Activated CD4-positive, alpha-beta T cell treated with anti-CD3 and anti-CD28 coated beads, Interleukin-2, amount 50 U/mL, for 4 hours (primary cell): Measurements from ENCODE around the gene RARRES2.

Experiments
- DNase-seq, 2 experiments: peaks; one replicate each; pipeline ENCODE4 v3.0.0-alpha.2; 2020

RARRES2 gene

DNA sequence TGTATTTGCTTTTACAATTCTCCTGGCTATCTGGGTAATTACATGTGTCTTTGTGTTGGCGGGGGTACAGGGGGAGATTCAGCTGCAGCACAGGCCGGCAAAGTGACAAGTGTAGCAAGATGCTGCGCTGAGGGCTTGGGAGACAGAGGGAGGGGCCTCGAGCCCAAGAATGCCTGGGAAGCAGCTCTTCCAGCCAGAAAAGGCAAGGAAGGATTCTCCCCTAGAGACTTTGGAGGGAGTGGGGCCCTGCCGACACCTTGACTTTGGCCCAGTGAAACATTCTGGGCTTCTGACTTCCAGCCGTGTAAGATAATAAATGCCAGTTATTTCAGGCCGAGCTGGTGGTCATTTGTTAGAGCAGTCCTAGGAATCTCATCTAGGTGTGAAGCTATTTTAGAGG is 20.0 kb upstream of the RARRES2 start:
- no peak for DNase-seq

DNA sequence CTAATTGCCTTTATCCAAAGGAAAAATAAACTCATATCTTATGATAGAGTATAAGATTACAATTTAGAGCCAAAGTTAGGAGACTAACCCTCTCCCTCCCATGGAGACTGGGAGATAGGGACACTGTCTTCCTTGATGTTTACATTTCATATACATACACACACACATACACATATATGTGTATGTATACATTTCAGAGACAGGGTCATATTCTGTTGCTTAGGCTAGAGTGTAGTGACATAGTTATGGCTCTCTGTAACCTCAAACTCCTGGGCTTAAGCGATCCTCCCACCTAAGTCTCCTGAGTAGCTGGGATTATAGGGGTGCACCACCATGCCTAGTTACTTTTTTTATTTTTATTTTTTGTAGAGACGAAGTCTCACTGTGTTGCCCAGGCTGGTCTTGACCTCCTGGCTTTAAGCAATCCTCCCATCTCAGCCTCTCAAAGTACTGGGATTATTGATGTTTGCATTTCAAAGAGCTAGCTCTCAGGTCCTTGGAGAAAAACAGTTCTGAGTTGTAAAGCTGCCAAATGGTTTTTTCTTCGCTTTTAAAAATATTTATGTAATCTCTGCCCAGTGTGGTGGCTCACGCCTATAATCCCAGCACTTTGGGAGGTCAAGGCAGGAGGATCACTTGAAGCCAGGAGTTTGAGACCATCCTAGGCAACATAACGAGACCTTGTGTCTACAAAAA is 19.1 kb upstream of the RARRES2 start:
- no peak for DNase-seq

DNA sequence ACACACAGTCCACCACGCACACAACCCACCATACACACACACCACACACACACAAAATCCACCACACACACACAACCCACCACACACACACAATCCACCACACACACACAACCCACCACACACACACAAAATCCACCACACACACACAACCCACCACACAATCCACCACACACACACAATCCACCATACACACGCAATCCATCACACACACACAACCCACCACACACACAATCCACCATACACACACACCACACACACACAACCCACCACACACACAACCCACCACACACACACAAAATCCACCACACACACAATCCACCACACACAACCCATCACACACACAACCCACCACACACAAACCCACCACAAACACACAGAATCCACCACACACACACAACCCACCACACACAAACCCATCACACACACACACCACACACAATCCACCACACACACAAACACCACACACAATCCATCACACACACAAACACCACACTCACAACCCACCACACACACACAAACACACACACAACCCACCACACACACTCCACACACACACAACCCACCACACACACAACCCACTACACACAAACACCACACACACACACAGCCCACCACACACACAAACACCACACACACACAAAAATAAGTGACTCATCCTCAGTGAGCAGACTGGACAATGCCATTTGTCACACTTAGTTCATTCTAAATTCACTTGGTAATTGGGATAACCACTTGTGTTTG is 18.4 kb upstream of the RARRES2 start:
- DNase-seq: no peak

DNA sequence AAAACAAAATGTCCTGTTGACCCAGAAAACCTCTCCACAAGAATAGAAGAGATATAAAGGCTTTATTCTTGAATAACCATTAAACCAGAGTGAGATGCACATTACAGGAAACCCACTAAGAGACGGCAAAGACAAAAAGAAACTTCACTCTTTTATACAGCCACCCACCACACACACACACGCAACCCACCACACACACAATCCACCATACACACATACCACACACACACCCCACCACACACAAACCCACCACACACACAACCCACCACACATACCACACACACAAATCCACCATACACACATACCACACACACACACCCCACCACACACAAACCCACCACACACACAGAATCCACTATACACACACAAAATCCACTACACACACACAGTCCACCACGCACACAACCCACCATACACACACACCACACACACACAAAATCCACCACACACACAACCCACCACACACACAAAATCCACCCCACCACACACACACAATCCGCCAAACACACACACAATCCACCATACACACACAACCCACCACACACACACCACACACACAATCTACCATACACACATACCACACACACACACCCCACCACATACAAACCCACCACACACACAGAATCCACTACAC is 17.7 kb upstream of the RARRES2 start:
- DNase-seq: no peak

DNA sequence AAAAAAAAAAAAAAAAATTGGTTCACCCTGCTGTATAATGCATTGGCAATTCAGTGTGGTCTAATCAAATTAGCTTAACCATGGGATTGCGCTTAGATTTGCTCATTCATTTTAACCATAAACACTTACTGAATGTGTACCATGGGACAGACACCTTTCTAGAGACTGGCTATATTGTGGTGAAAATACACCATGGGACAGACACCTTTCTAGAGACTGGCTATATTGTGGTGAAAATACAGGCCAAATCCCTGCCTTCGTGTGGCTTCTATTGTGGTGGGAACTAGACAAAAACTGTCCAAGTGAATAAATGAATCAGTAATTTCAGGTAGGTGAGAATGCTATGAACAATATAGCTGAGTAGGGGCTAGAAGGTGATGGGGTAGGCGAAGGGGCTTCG is 17.0 kb upstream of the RARRES2 start:
- DNase-seq: no peak

DNA sequence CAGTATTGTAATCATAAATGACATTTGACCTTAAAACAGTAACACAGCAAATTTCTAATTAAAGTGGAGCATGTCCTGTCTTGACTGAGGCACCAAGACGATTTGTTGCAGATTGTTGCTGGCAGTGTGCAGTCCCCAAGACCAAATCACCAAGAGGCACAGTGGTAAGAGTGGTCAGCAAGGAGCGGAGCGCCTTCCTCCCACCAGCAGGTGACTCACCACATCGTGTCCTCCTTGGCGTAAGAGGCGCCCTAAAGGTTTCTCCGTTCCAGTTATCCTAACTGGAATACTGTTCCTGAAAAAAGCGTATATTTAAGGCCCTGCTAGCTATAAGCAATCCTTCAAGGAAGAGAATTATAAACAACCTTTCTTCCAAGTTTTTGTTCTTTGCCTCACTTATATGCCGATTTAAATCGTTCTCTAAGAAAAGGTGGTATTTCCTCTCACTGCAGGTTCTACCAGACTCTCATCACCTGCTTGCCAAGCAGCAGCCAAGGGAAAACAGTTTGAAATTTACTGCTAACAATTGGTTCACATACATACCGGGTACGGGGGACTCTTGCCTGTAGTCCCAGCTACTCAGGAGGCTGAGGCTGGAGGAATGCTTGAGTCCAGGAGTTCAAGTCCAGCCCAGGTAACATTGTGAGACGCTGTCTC is 16.5 kb upstream of the RARRES2 start:
- DNase-seq: no peak

DNA sequence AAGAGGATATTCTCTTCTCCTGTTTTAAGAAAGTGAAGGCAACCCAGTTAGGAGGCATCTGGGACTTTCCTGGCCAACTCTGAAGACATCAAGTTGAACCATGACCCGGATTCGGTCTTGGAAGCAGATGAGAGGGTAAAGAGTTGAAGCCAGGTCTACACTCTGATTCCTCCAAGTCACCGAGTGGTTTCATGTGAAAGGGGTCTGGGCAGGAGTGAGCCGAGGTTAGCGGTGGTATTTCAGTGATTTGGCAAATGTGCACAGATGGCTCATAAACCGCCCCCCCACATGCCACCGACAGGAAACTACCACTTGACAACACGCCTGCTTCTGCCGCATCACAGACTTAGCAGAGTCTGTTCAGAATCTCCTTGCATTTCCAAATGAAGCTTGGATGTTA is 15.8 kb upstream of the RARRES2 start:
- DNase-seq: peak; percentile 60 to 67

DNA sequence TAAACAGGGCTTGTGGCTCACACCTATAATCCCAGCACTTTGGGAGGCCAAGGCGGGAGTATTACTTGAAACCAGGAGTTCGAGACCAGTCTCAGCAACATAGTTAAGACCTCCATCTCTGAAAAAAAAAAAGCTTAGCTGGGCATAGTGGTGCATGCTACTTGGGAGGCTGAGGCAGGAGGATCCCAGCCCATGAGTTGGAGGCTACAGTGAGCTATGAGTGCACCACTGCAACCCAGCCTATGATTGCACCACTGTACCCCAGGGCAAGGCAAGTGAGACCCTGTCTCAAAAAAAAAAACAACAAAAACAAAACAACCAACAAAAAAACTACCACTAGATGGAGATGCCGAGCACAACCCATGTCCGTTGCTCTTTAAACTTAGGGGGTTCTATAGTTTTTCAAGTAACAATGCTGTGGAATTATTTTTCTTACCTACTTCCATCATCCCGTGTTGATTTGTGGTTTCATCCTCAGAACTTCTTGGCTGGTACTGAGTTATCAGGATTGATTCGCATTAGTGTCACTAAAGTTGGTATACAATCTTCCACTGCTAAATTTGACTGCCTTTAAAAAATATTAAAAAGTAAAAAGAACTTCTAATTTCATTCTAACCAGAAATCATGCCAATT is 15.0 kb upstream of the RARRES2 start:
- no peak for DNase-seq

DNA sequence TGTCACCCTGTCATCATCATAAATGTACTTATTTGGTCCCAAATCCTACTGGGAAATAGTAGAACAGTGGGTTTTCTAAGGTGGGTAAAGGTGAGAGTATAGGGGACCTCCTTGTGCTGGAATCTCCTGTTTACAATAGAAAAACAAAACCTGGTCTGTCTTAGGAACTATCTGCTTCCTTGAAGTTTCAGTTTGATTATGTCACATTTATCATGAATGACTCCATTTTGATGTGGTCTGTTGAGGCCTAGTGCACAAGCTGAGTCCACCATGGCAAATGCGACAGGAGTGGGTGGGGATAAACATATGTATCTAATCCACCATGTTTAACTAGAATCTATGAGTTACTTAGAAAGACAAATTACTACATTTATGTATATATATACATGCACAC is 14.2 kb upstream of the RARRES2 start:
- no peak for DNase-seq

DNA sequence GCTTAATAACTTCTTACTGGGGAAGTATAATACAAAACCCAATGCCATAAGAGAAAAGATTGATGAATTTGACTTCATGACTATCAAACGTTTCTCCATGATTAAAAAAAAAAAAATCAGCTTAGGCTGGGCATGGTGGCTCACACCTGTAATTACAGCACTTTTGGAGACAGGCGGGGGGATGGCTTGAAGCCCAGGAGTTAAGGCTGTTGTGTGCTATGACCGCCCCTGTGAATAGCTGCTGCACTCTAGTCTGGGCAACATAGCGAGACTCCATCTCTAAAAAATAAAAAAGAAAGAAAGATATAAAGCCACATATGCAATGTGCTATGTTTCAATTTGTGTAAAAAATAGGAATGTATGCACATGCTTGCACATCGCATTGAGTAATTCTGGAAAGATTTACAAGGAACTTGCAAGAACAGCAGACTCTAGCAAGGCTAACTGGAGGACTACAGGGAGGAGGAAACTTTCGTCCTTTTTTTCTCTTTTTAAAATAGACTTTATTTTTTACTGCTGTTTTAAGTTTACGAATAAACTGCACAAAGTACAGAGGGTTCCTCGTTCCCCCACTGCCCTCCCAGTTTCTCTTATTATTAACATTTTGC is 10.3 kb upstream of the RARRES2 start:
- no peak for DNase-seq

DNA sequence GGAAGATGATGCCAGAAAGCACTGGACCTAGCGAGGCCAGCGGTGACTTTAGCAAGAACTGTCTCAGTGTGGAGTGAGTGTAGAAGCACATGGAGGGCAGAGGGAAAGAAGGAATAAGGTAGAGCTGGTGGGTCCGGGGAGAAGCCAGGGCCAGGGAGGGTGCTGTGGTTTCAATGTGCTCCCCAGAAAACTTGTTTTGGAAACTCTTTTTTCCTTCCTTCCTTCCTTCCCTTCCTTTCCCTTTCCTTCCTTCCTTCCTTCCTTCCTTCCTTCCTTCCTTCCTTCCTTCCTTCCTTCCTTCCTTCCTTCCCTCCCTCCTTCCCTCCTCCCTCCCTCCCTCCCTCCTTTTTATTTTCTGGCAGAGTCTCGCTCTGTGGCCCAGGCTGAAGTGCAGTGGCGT is 5.5 kb upstream of the RARRES2 start:
- DNase-seq: no peak

DNA sequence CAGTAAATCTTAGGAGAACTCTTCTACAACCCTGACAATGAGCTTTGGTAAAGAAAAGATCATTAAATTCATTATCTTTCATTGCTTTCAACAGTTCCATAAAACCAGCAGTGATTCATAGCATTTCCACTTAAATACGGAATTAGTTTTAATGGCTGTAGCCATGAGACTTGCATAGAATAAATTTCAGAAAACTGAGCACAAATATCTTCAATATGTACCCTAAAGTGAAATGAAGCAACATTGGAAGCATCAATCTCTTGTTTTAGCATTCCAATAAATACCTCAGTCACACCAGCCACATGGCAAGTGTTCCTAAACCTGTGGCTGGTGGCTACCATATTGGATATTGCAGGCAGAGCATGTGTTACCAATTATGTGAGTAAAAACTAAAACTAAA is 3.6 kb upstream of the RARRES2 start:
- no peak for DNase-seq

DNA sequence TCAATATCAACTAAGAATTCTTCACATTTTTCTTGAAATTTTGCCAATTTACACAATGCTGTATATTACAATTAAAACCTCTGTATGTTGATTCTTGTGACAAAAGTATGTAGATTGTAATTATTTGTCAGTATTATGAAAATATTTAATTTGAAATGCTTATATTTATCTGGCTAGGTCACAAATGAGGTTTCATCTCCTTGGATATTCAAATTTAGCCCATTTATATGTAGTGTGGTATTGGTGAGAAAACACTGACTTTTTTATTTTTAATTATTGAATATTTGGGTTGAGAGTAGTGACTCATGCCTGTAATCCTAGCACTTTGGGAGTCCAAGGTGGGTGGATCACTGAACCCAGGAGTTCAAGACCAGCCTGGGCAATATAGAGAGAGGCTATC is 2.9 kb upstream of the RARRES2 start:
- DNase-seq: no peak

DNA sequence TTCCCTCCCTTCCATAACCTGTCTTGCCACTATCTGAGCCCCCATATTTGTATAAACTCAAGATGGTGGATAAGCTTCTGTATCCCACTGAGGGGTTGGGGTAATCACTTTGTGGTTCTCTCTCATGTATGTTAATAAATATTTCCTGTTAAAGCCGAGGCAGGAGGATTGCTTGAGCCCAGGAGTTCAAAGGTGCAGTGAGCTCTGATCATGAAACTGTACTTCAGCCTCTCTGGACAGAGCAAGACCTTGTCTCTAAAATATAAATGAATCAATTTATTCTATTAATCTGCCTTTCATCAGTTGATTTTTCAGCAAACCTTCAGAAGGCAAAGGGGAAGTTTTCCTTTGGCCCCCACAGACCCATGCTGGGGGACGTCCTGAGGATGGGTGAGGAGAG is 1.8 kb upstream of the RARRES2 start:
- no peak for DNase-seq

DNA sequence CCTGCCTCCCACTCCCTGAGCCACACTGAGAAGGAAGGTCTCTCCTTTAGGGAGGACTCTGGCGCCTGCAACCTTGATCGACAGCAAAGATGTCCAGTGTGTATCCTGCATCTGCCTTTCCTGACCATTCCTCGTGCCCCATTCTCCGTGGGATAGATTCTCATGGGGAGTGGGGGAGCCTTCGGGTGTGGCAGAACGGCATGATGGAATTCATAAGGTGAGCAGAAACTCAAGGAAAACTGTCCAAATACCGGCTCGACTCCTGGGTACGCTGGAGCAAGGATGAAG is 636 bp upstream of the RARRES2 start:
- DNase-seq: no peak

DNA sequence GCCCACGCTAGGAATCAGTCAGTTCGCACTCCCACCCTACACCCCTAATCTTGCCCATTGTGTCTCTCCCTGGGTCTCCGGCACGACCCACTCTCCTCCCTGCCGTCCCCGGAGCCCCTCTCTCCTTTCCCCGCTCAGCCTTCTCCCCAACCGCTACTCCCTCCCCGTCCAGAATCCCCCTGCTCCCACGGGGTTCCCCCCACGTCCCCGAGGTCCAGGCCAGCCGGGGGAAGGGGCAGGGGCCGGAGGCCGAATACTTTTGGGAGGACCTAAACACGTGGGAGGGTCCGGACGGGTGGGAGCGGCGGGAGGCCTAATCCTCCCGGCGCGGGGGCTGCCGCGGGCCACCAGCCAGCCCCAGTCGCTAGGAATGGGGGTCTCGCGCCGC is 560 bp downstream of the RARRES2 start:
- DNase-seq: no peak

DNA sequence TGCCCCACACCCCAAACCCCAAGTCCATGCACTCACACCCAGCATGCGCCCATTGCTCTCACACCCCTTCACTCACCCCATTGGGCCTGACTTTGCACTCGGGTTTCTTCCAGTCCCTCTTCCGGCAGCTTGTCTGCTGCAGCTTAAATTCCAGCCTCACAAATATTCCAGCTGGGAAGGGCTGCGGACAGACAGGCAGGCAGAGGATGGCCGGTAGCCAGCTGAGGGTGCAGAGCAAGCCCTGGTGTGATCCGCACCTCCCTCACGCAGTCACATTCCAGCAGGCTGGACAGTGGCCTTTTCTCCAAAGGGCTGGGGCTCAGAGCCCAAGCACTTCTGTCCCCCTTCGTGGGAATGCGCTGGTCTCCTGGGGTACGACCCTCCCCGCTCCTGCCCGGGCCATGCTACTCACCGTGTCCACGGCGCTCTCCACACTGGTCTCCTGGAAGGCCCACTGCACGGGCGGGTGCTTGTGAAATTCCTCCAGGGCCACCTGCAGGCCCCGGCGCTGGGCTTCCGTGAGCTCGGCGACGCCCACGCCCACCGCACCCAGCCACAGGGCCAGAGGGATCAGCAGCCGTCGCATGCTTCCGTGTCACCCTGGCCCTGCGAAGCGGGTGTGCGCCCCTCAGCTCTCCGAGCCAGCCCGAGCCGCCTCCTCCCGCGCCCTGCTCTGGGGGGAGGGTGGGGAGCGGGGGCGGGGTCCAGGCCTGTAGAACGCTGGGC is 1.2 kb downstream of the RARRES2 start:
- DNase-seq: no peak

DNA sequence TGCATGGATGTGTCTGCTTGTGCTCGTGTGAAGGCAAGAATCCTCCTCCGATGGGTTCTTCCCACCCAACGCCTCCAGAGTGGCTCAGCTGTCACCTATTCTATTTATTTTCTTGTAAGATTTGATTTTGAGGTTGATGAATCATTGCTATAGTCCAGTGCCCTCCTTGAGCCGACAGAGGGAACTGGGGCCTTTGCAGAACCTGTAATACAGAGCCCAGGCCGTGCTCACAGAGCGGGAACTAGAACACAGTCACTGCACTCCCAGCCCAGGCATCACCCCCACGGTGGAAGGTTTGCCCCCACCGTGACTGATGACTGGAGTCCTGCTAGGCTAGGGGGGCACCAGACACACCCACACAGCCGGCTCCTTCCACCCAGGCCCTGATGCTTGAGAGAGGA is 2.0 kb downstream of the RARRES2 start:
- DNase-seq: no peak

DNA sequence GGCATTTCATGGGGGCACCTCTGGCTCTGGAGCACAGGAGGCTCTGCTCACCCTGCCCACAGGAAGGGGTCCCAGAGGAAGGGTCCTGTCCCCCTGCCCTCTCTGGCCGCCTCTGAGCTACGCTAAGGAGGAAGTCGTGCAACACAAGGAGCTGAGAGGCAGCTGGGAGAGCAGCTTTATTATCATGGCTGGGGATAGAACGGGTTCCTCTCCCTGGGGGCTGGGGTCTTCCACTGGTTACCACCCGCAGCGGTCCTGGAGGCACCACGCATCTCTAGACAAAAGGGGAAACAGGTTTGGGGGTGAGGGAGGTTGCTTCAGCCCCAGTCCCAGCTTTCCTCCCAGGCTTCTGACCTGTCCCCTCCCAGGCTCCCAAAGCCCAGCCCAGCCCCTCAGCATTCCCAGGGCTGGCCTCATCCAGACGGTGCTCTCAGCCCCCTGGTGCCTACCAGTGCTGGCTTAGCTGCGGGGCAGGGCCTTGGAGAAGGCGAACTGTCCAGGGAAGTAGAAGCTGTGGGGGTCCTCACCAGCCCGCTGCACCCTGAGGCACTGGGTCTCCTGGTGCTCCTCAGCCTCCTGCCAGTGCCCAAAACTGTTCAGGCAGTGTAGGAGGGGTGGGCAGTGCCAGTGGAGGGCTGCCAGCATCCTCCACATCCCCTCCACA is 3.1 kb downstream of the RARRES2 start:
- no peak for DNase-seq

DNA sequence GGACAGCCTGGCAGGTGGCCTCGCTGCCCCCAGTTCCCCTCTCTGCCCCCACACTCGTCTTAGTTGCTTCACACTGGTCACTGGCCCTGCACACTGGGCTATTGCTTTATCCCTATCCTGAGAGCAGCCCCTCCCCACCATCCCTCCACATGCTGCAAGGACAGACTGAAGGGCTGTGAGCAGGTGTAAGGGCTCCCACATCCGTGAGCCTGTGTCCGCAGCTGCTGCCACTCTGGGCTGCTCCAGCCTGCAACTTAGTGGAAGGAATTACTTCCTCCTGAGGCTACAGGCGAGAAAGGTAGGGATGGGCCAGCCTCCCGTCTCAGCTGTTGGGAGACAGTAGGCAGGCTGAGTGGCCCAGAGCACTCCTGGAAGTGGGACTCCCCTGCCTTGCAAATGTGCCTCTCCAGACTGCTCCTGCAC is 3.8 kb downstream of the RARRES2 start:
- no peak for DNase-seq

DNA sequence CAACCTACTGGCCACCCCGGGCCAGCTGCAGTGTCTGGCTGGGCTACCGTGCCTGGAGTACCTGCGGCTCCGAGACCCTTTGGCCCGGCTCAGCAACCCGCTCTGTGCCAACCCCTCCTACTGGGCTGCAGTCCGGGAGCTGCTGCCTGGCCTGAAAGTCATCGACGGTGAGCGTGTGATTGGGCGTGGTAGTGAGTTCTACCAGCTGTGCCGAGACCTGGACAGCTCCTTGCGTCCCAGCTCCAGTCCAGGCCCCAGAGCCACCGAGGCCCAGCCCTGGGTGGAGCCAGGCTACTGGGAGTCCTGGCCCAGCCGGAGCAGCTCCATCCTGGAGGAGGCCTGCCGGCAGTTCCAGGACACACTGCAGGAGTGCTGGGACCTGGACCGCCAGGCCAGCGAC is 4.2 kb downstream of the RARRES2 start:
- DNase-seq: no peak

DNA sequence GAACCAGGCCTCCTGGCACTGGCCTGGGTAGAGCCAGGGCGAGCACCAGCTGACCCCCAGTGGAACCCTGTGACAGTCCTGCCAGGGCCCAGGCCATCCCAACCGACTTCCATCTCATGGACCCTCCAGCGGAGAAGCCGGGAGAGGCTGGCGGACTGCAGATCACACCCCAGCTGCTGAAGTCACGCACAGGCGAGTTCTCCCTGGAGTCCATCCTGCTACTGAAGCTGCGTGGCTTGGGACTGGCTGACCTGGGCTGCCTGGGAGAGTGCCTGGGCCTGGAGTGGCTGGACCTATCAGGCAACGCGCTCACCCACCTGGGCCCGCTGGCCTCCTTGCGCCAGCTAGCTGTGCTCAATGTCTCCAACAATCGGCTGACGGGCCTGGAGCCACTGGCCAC is 4.7 kb downstream of the RARRES2 start:
- DNase-seq: no peak
